HG03139 (cell line): ENCODE data around the gene GPC2.
A peak's percentile ranks its signal among the peaks of the same experiment; 100 is the strongest.

Source experiments
- ATAC-seq: cut with Tn5 transposase; IDR thresholded peaks from one replicate; pipeline ENCODE4 v1.9.1; 2021; ENCODE audit not compliant: unreplicated experiment

Gene GPC2

GRCh38 chr7:100126239-100126930, 50.8 kb downstream of the GPC2 start:
- ATAC-seq, result peak; percentile 4

DNA sequence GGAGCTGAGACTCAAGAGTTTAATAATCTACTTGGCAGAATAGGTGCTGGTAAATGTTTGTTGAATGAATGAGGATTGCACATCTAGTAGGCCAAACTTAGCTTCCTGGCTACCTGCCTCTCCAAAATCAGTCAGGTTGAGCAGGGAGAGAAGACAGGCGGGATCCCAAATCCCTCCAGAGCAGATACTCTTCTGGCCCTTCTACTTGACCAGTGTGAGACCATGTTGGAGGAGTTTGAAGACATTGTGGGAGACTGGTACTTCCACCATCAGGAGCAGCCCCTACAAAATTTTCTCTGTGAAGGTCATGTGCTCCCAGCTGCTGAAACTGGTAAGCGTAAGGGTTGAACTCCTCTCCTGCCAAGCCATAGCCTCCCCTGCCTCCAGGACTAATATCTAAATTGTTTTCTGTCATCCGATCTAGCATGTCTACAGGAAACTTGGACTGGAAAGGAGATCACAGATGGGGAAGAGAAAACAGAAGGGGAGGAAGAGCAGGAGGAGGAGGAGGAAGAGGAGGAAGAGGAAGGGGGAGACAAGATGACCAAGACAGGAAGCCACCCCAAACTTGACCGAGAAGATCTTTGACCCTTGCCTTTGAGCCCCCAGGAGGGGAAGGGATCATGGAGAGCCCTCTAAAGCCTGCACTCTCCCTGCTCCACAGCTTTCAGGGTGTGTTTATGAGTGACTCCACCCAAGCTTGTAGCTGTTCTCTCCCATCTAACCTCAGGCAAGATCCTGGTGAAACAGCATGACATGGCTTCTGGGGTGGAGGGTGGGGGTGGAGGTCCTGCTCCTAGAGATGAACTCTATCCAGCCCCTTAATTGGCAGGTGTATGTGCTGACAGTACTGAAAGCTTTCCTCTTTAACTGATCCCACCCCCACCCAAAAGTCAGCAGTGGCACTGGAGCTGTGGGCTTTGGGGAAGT, 52.6 kb downstream of the GPC2 start:
- ATAC-seq, result no peak

GRCh38 chr7:100122568-100122967, 54.6 kb downstream of the GPC2 start:
- no peak for ATAC-seq

- no peak for ATAC-seq
Observed at GRCh38 chr7:100122067-100122466, 55.1 kb downstream of the GPC2 start.

DNA sequence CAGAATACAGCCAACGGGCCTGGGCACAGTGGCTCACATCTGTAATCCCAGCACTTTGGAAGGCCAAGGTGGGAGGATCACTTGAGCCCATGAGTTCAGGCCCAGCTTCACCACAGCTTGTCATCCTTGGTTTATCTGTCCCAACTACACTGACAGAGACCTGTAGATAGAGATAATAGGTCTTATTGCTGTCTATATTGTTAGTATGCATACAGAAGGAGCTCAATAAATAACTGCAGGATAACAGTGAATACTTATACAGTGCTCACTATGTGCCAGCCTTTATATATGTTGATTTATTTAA, 56.5 kb downstream of the GPC2 start:
- ATAC-seq, result no peak

GRCh38 chr7:100119970-100120732, 57.0 kb downstream of the GPC2 start:
- peak; percentile 14 for ATAC-seq
